ENCODE measurements around the gene SOX6. TPM values are rescaled to one million over a fixed set of nuclear protein-coding genes. Genes with fewer than 3 reads are reported as not detected.

SOX6 gene
- total RNA-seq, 1 donor from 2014 or later = 4.9 TPM

DNA sequence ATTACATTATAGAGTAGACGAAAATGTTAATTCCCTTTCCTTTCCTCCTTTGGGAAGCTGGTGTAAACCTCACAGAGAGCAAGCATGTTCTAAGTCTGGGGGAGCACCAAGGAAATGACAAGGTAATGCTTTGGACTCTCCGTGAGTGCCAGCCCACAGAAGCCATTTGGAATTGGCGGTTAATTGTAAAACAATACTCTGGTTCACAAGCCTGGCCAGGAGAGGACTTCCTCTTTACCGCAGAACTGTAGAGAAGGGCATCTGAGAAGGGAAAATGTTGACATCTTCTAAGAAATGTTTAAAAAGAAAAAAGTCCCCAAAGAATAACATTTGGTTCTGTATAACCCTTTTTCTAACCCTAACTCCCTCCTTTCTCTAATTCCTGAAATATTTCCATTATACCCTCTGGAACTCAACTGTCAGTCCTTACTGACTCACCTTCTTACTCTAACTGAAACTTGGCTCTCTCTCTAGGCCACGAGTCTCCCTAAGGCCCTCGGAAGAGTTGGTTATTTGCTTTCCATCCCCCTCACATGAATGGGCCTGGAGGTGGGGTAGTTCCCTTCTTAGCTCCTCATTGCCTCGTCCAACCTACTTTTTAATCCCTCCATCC lies 379.8 kb downstream of the SOX6 start:
- no peak overlapping the region for H3K27ac ChIP-seq
- TF ChIP-seq POLR2AphosphoS5 (IDR thresholded peaks at IDR 0.05; ENCODE audit: insufficient read depth in 1 of 2, low read depth in 1 of 2) = no peak
- TF ChIP-seq, protein P1, sequence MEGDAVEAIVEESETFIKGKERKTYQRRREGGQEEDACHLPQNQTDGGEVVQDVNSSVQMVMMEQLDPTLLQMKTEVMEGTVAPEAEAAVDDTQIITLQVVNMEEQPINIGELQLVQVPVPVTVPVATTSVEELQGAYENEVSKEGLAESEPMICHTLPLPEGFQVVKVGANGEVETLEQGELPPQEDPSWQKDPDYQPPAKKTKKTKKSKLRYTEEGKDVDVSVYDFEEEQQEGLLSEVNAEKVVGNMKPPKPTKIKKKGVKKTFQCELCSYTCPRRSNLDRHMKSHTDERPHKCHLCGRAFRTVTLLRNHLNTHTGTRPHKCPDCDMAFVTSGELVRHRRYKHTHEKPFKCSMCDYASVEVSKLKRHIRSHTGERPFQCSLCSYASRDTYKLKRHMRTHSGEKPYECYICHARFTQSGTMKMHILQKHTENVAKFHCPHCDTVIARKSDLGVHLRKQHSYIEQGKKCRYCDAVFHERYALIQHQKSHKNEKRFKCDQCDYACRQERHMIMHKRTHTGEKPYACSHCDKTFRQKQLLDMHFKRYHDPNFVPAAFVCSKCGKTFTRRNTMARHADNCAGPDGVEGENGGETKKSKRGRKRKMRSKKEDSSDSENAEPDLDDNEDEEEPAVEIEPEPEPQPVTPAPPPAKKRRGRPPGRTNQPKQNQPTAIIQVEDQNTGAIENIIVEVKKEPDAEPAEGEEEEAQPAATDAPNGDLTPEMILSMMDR (IDR thresholded peaks at IDR 0.05) = no peak
- TF ChIP-seq POLR2A (IDR thresholded peaks at IDR 0.05) = no peak

DNA sequence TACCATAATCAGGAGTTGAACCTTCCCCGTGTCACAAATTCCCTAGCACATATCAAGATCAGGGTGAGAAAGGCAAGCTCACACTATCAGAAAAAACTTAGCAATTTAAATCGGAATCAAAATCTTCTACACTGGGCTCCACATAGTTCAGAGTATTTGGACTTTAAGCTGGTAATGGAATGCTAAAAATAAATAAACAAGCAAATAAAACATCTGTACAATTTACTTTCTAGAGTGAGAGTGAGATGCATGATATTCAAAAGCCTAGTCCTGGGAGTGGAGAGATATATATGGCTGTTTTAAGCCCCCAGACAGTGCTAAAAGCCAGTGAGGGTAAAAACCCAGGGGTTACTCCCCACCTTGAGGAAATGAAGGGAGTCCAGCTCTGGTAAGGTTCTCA lies 380.6 kb downstream of the SOX6 start:
- TF ChIP-seq POLR2AphosphoS5 (IDR thresholded peaks at IDR 0.05; ENCODE audit: insufficient read depth in 1 of 2, low read depth in 1 of 2) = no peak
- TF ChIP-seq POLR2A (IDR thresholded peaks at IDR 0.05) = no peak
- TF ChIP-seq, protein P1 (IDR thresholded peaks at IDR 0.05) = no peak
- no peaks in the 10 kb centered on the region for H3K4me1 ChIP-seq

More for the DNA sequence above, 379.8 kb downstream of the SOX6 start:
- Histone ChIP-seq H3K4me1 (no peaks in the 10 kb centered on the region), H3K27me3 (no peaks in the 10 kb centered on the region), H3K4me3 (no peak overlapping the region), H3K9me3 (no peaks in the 10 kb centered on the region), H3K36me3 (no peaks in the 10 kb centered on the region)
- intact Hi-C loops (cut with DNase I) = no loop called here
- DNase-seq (ENCODE audit: extremely low spot score in 2 of 2) = no peak

DNA sequence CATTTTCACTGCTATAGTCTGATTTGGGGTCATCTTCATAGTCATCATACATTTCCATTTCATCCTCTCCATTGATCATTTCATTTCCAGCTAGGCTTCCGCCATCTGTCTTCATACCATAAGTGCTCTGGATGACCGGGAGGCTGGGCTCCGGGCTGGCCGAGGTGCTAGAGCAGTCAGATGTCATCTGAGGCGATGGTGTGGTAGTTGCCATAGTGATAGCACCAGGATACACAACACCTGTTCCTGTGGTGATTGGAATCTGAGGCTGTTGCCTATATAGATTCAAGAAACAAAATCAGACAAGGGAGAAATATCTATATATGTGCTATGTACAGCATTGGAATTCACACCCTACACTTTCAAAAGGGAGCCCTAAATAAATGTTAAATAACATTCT lies 383.5 kb downstream of the SOX6 start:
- intact Hi-C loops (cut with DNase I) = no loop called here
- Histone ChIP-seq H3K4me1 (peaks cover 15% of the 10 kb centered on the region), H3K36me3 (no peaks in the 10 kb centered on the region), H3K4me3 (no peak overlapping the region), H3K9me3 (no peaks in the 10 kb centered on the region), H3K27ac (no peak overlapping the region), H3K27me3 (no peaks in the 10 kb centered on the region)
- TF ChIP-seq POLR2AphosphoS5 (IDR thresholded peaks at IDR 0.05; ENCODE audit: insufficient read depth in 1 of 2, low read depth in 1 of 2) (no peak), POLR2A (IDR thresholded peaks at IDR 0.05) (no peak)
- TF ChIP-seq, protein P1 (IDR thresholded peaks at IDR 0.05) = no peak
- DNase-seq (ENCODE audit: extremely low spot score in 2 of 2) = no peak

More for the DNA sequence above, 380.6 kb downstream of the SOX6 start:
- H3K36me3 ChIP-seq = no peaks in the 10 kb centered on the region
- no peak for DNase-seq (ENCODE audit: extremely low spot score in 2 of 2)
- intact Hi-C loops (cut with DNase I) = no loop called here
- no peak overlapping the region for H3K27ac ChIP-seq
- no peak overlapping the region for H3K4me3 ChIP-seq
- no peaks in the 10 kb centered on the region for H3K9me3 ChIP-seq
- H3K27me3 ChIP-seq = no peaks in the 10 kb centered on the region

DNA sequence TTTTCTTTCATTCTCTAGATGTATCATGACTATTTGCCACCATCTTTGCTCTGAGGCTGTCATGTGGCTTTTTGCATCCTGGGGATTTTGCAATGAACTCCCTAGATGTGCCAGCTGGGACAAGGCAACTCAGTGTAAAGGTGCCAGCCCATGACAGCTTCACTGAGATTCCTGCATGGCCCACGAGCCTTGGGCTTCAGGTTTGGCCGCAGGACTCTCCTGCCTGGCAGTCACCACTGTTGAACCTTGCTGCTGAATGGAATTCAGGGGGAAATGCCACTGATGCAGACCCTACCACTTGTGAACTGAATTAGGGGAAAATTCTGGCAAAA lies 385.2 kb downstream of the SOX6 start:
- TF ChIP-seq, protein P1 (IDR thresholded peaks at IDR 0.05) = no peak
- no peak for TF ChIP-seq POLR2AphosphoS5 (IDR thresholded peaks at IDR 0.05; ENCODE audit: insufficient read depth in 1 of 2, low read depth in 1 of 2)
- no peak for TF ChIP-seq POLR2A (IDR thresholded peaks at IDR 0.05)
- Histone ChIP-seq H3K27me3 (no peaks in the 10 kb centered on the region), H3K36me3 (no peaks in the 10 kb centered on the region), H3K4me3 (no peak overlapping the region), H3K9me3 (no peaks in the 10 kb centered on the region), H3K27ac (no peak overlapping the region), H3K4me1 (peaks cover 24% of the 10 kb centered on the region)
- intact Hi-C loops (cut with DNase I) = no loop called here
- DNase-seq (ENCODE audit: extremely low spot score in 2 of 2) = no peak

DNA sequence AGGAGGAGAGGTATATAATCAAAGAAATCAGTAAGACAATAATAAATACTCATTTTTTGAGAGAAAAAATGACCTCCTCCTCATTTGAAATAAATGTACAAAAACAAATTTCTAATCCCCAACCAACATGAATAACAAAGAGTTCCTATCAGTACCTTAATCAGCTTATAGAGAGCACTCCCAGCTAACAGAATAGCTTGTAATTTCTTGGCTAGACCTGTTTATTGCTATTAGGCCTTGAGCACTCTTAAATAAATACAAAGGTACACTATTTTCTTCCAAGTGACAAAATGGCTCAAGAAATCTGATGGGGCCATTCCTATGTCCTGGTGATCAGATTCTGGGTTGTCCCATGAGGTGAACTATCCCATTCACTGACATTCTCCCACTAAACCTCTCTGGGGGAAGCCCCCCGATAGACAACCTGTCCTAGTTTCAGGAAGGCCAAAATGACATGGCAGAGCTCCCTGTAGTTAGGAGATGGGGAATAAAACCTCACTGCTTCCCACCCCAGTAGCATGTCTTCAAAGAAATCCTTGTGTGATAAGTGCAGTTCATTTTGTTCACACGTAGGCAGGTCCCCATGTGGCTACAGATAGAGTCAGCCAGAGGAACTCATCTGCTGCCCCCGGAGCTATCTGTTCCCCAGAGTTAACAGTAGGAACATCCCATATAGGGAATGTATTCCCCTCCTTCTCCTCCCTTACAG lies 385.7 kb downstream of the SOX6 start:
- Histone ChIP-seq H3K27me3 (no peaks in the 10 kb centered on the region), H3K4me1 (peaks cover 24% of the 10 kb centered on the region), H3K36me3 (no peaks in the 10 kb centered on the region), H3K4me3 (no peak overlapping the region), H3K9me3 (no peaks in the 10 kb centered on the region), H3K27ac (no peak overlapping the region)
- intact Hi-C loops (cut with DNase I) = no loop called here
- TF ChIP-seq, protein P1 (IDR thresholded peaks at IDR 0.05) = no peak
- TF ChIP-seq POLR2AphosphoS5 (IDR thresholded peaks at IDR 0.05; ENCODE audit: insufficient read depth in 1 of 2, low read depth in 1 of 2) = no peak
- no peak for DNase-seq (ENCODE audit: extremely low spot score in 2 of 2)

Data from vagina (tissue), 2 donors.